ENCODE measurements around the gene OR2T3.
"Not testable (repeated sequence)": the region's sequence is repeated elsewhere in the genome, so short reads cannot be mapped to it uniquely, and the experiment has no call there.

OR2T3 gene, protein sequence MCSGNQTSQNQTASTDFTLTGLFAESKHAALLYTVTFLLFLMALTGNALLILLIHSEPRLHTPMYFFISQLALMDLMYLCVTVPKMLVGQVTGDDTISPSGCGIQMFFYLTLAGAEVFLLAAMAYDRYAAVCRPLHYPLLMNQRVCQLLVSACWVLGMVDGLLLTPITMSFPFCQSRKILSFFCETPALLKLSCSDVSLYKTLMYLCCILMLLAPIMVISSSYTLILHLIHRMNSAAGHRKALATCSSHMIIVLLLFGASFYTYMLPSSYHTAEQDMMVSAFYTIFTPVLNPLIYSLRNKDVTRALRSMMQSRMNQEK

DNA sequence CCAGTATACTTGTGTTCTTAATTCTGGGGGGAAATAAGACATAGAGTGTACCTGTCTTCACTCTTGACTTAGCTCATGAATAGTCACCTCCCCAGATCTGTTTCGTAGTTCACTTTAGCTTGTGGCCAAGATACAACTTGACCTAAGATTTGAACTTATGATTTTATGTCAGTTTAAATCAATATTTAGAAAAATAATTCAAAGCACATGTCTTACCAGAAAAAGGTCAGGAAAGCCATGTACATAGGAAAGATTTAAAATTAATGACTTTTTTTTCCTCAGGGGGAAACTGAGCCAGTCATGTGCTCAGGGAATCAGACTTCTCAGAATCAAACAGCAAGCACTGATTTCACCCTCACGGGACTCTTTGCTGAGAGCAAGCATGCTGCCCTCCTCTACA, at the start of gene OR2T3:
OR2T3 (plus strand) TSS at position 301 of the 400 bp plus-strand sequence; CDS start at position 301, 0 bp downstream.
- H3K9me3 ChIP-seq (ENCODE audit: control insufficient read depth, insufficient read depth, low read length); H3K4me3 ChIP-seq (ENCODE audit: low read length); H3K27ac ChIP-seq (ENCODE audit: low read length); H3K27me3 ChIP-seq (ENCODE audit: control insufficient read depth, insufficient read depth, low read length); H3K4me1 ChIP-seq (ENCODE audit: control insufficient read depth, insufficient read depth, low read length); DNase-seq (ENCODE audit: low read depth, low spot score); H3K36me3 ChIP-seq (ENCODE audit: control insufficient read depth, insufficient read depth, low read length): not testable (repeated sequence)
- WGBS (ENCODE audit: insufficient coverage, insufficient read length) = no CpG with 5 or more reads among the region's 2 CpGs

DNA sequence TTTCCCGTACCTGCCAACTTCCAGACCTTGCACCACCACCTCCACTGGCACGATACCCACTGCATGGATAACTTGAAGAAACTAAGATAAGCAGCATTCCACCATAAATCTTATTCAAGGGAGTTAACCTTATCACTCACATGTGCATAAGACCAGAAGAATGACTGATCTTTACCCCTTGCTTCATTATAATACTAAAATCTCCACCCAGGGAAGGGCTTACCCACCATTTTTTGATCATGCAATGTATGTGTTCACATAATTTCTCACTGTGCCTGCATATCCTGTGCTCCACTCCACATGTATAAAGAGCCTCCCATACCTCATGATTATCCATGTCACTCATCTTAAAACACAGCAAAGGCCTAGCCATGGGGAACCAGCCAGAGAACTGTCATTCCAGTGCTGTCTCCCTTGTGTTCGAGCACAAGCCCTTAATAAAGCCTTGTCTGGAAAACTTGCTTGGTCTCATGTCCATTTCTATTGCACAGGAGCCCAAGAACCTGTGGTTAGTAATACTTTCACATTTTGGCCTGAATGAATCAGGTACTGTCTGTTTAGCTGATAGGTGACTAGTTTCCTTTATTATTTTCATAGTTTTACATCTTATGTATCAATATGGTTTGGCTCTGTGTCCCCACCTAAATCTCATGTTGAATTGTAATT, 45.5 kb upstream of the OR2T3 start:
- H3K36me3 ChIP-seq (ENCODE audit: control insufficient read depth, insufficient read depth, low read length); H3K27me3 ChIP-seq (ENCODE audit: control insufficient read depth, insufficient read depth, low read length); DNase-seq (ENCODE audit: low read depth, low spot score); H3K4me3 ChIP-seq (ENCODE audit: low read length); H3K4me1 ChIP-seq (ENCODE audit: control insufficient read depth, insufficient read depth, low read length); H3K9me3 ChIP-seq (ENCODE audit: control insufficient read depth, insufficient read depth, low read length); H3K27ac ChIP-seq (ENCODE audit: low read length): not testable (repeated sequence)
- WGBS (ENCODE audit: insufficient coverage, insufficient read length) = no CpG with 5 or more reads among the region's 3 CpGs

- H3K36me3 ChIP-seq (ENCODE audit: control insufficient read depth, insufficient read depth, low read length); H3K27ac ChIP-seq (ENCODE audit: low read length); H3K4me1 ChIP-seq (ENCODE audit: control insufficient read depth, insufficient read depth, low read length); H3K4me3 ChIP-seq (ENCODE audit: low read length); DNase-seq (ENCODE audit: low read depth, low spot score); H3K27me3 ChIP-seq (ENCODE audit: control insufficient read depth, insufficient read depth, low read length); H3K9me3 ChIP-seq (ENCODE audit: control insufficient read depth, insufficient read depth, low read length): not testable (repeated sequence)
- WGBS (ENCODE audit: insufficient coverage, insufficient read length) = no CpG with 5 or more reads among the region's 3 CpGs
Observed at GRCh38 chr1:248428192-248428533, 45.0 kb upstream of the OR2T3 start.

- not testable (repeated sequence) for H3K4me3 ChIP-seq (ENCODE audit: low read length); H3K4me1 ChIP-seq (ENCODE audit: control insufficient read depth, insufficient read depth, low read length); H3K27me3 ChIP-seq (ENCODE audit: control insufficient read depth, insufficient read depth, low read length); H3K36me3 ChIP-seq (ENCODE audit: control insufficient read depth, insufficient read depth, low read length); DNase-seq (ENCODE audit: low read depth, low spot score); H3K9me3 ChIP-seq (ENCODE audit: control insufficient read depth, insufficient read depth, low read length); H3K27ac ChIP-seq (ENCODE audit: low read length)
- WGBS (ENCODE audit: insufficient coverage, insufficient read length) = no CpG with 5 or more reads among the region's 11 CpGs
Observed at GRCh38 chr1:248431683-248432082, 41.5 kb upstream of the OR2T3 start.

- not testable (repeated sequence) for H3K36me3 ChIP-seq (ENCODE audit: control insufficient read depth, insufficient read depth, low read length); H3K27me3 ChIP-seq (ENCODE audit: control insufficient read depth, insufficient read depth, low read length); H3K27ac ChIP-seq (ENCODE audit: low read length); H3K9me3 ChIP-seq (ENCODE audit: control insufficient read depth, insufficient read depth, low read length); DNase-seq (ENCODE audit: low read depth, low spot score); H3K4me1 ChIP-seq (ENCODE audit: control insufficient read depth, insufficient read depth, low read length); H3K4me3 ChIP-seq (ENCODE audit: low read length)
- WGBS (ENCODE audit: insufficient coverage, insufficient read length) = no CpG with 5 or more reads among the region's 4 CpGs
Observed at GRCh38 chr1:248432201-248432600, 41.0 kb upstream of the OR2T3 start.

DNA sequence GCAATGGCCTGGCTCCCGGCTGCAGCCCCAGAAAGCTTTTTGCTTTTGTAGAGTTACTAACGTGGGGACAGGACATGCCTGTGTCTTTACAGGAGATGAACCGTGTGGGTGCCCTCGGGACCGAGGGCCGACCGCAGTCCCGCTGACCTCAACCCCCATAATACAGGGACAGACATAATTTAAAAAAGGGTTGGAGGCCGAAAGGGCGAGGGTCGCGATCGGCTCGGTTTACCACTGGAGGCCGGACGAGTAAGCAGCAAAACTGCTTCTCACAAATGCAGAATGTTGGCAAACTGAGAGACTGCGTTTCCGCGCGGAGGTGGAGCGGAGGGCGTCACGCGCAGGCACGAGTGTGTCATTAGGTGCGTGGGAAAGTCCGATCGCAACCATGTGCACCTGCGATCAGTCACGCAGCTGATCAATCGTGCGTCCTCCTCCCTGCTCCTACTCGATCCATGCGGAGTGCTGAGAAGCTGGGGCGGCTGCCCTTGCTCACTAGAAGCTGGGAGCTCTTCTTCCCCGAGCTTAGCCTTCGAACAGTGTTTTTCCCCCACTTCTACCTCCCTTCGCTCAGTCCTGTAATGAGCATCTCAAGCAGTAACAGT, 39.2 kb upstream of the OR2T3 start:
- H3K27me3 ChIP-seq (ENCODE audit: control insufficient read depth, insufficient read depth, low read length); H3K27ac ChIP-seq (ENCODE audit: low read length); H3K9me3 ChIP-seq (ENCODE audit: control insufficient read depth, insufficient read depth, low read length); H3K4me3 ChIP-seq (ENCODE audit: low read length); DNase-seq (ENCODE audit: low read depth, low spot score); H3K36me3 ChIP-seq (ENCODE audit: control insufficient read depth, insufficient read depth, low read length); H3K4me1 ChIP-seq (ENCODE audit: control insufficient read depth, insufficient read depth, low read length): not testable (repeated sequence)
- WGBS (ENCODE audit: insufficient coverage, insufficient read length) = no CpG with 5 or more reads among the region's 38 CpGs

DNA sequence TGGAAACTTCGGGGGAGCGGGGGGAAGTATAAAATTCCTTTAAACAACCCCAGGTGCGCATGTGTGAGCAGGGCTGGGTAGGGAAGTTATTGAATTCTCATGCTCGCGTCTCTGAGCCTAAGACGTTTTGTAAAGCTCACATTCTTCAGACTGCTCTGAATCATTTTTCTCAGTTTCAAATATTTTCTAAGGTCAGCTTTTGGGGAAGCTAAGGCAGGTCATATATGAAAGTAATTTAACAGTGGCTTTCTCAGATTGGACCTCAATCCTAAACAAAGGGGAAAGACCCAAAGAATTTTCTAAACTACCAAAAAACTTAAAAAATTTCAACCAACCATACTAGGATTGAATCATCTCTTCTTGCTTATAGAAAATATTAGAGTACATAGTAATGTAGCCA, 38.2 kb upstream of the OR2T3 start:
- DNase-seq (ENCODE audit: low read depth, low spot score); H3K9me3 ChIP-seq (ENCODE audit: control insufficient read depth, insufficient read depth, low read length); H3K4me1 ChIP-seq (ENCODE audit: control insufficient read depth, insufficient read depth, low read length); H3K27ac ChIP-seq (ENCODE audit: low read length); H3K27me3 ChIP-seq (ENCODE audit: control insufficient read depth, insufficient read depth, low read length); H3K4me3 ChIP-seq (ENCODE audit: low read length); H3K36me3 ChIP-seq (ENCODE audit: control insufficient read depth, insufficient read depth, low read length): not testable (repeated sequence)
- WGBS (ENCODE audit: insufficient coverage, insufficient read length) = no CpG with 5 or more reads among the region's 6 CpGs

GRCh38 chr1:248436303-248436702, 36.8 kb upstream of the OR2T3 start:
- not testable (repeated sequence) for H3K4me1 ChIP-seq (ENCODE audit: control insufficient read depth, insufficient read depth, low read length); H3K9me3 ChIP-seq (ENCODE audit: control insufficient read depth, insufficient read depth, low read length); H3K36me3 ChIP-seq (ENCODE audit: control insufficient read depth, insufficient read depth, low read length); H3K27me3 ChIP-seq (ENCODE audit: control insufficient read depth, insufficient read depth, low read length); H3K27ac ChIP-seq (ENCODE audit: low read length); DNase-seq (ENCODE audit: low read depth, low spot score); H3K4me3 ChIP-seq (ENCODE audit: low read length)
- no CpG with 5 or more reads among the region's 3 CpGs for WGBS (ENCODE audit: insufficient coverage, insufficient read length)

- H3K27ac ChIP-seq (ENCODE audit: low read length); H3K36me3 ChIP-seq (ENCODE audit: control insufficient read depth, insufficient read depth, low read length); H3K9me3 ChIP-seq (ENCODE audit: control insufficient read depth, insufficient read depth, low read length); DNase-seq (ENCODE audit: low read depth, low spot score); H3K4me1 ChIP-seq (ENCODE audit: control insufficient read depth, insufficient read depth, low read length); H3K4me3 ChIP-seq (ENCODE audit: low read length); H3K27me3 ChIP-seq (ENCODE audit: control insufficient read depth, insufficient read depth, low read length): not testable (repeated sequence)
- WGBS (ENCODE audit: insufficient coverage, insufficient read length) = no CpG with 5 or more reads among the region's 1 CpG
Observed at GRCh38 chr1:248438668-248439067, 34.5 kb upstream of the OR2T3 start.

DNA sequence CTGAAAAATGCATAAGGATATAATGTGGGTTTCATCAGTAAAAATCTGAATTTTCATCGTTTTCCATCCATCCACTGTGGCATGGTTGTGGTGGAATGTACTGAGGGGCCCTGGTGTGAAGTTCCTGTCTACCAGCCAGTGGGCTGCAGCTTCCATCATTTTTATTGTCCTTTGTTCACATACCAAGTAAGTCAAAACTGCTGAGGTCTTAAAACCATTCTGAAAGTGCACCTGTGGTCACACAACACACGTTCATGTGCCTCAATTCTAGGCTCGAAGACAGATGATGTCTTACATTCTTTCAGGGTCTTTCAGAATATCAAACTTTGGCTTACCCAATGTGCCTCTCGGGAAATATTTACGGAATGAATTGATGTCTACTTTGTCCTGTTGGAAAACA, 33.9 kb upstream of the OR2T3 start:
- H3K4me3 ChIP-seq (ENCODE audit: low read length); H3K27ac ChIP-seq (ENCODE audit: low read length); H3K9me3 ChIP-seq (ENCODE audit: control insufficient read depth, insufficient read depth, low read length); DNase-seq (ENCODE audit: low read depth, low spot score); H3K36me3 ChIP-seq (ENCODE audit: control insufficient read depth, insufficient read depth, low read length); H3K27me3 ChIP-seq (ENCODE audit: control insufficient read depth, insufficient read depth, low read length); H3K4me1 ChIP-seq (ENCODE audit: control insufficient read depth, insufficient read depth, low read length): not testable (repeated sequence)
- no CpG with 5 or more reads among the region's 5 CpGs for WGBS (ENCODE audit: insufficient coverage, insufficient read length)

Data from iPS DF 6.9 (cell line).